Ovary (tissue), 3 donors: ENCODE measurements around the gene NCAPD2.

Experiments
- CTCF ChIP-seq, 3 donors: fragments of 450-650 bp in 2 of 3; fragments of 200-600 bp in 1 of 3; IDR thresholded peaks; one replicate each; pipeline versions ENCODE4 v1.5.1 to v1.8.0; 2016 to 2022; ENCODE audit warnings: antibody characterized with exemption in 3 of 3, mild to moderate bottlenecking in 1 of 3
- EP300 ChIP-seq: sonication (generic); formaldehyde crosslinking; IDR thresholded peaks from one replicate; pipeline ENCODE4 v1.6.1; 2017; ENCODE audit warnings: antibody characterized with exemption
- POLR2A ChIP-seq: fragments of 450-650 bp; IDR thresholded peaks from one replicate; pipeline ENCODE4 v1.6.1; 2017; ENCODE audit warnings: antibody characterized with exemption, mild to moderate bottlenecking, moderate library complexity
- donor health status: DM: no; HTN: no; CAD: no.

DNA sequence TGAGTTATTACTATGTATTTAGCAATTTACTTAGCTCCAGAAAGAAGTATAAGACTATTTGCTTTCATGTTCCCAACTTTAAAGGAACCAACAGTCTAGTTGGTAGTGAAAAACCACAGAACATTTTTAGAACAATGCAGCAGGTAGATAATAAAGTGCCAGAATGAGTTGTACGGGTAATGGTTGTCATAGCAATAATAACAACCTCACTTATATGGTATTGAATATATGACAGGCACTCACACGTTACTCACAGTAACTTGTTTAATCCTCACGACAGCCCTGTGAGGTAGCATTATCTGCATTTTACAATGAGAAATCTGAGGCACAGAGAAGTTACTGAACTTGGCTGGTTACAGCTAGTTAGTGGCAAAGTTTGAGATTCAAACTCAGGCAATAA is 29.8 kb downstream of the NCAPD2 start:
- no peak for TF ChIP-seq CTCF (IDR thresholded peaks at IDR 0.05)
- TF ChIP-seq EP300: no peak
- no peak for TF ChIP-seq POLR2A
